ENCODE data around the gene CDCA5. TPM values are rescaled to one million over a fixed set of nuclear protein-coding genes. Genes with fewer than 3 reads are reported as not detected.

The CDCA5 gene
- total RNA-seq = 1 to 10 TPM; 3.3 to 6.8 (median 3.8) TPM
- total RNA-seq (2013) = 1.9 TPM

- WGBS (ENCODE audit: insufficient coverage) = under 1% methylated on average over 79 of the region's 79 CpGs
- Mint-ChIP-seq H3K27ac (peak within 1 kb of the TSS; percentile 98 to 100), H3K9me3 (no peaks in the 10 kb centered on the region), H3K27me3 (ENCODE audit: low read depth in 2 of 2) (no peaks in the 10 kb centered on the region), H3K4me3 (peak within 1 kb of the TSS; percentile 94), H3K4me1 (peaks cover 27 to 31% of the 10 kb centered on the region in 2 donors), H3K36me3 (peaks cover 6% of the 10 kb centered on the region)
- H3K9me3 ChIP-seq (ENCODE audit: control insufficient read depth, insufficient read depth, low read length) = no peaks in the 10 kb centered on the region
- ATAC-seq = peak; percentile 90 to 93 (median 92)
- peaks cover 16% of the 10 kb centered on the region for H3K4me1 ChIP-seq (ENCODE audit: control insufficient read depth, insufficient read depth, low read length)
- H3K4me3 ChIP-seq (ENCODE audit: low read length) = peak within 1 kb of the TSS; percentile 81
- intact Hi-C loops (cut with micrococcal nuclease) = loop anchor here (1.0 to 10.0 kb wide), 4 partner anchors 12 to 1261 kb away; partner anchors contain the start of genes B4GAT1, BRMS1, FAU and MRPL49
- TF ChIP-seq, protein P1, sequence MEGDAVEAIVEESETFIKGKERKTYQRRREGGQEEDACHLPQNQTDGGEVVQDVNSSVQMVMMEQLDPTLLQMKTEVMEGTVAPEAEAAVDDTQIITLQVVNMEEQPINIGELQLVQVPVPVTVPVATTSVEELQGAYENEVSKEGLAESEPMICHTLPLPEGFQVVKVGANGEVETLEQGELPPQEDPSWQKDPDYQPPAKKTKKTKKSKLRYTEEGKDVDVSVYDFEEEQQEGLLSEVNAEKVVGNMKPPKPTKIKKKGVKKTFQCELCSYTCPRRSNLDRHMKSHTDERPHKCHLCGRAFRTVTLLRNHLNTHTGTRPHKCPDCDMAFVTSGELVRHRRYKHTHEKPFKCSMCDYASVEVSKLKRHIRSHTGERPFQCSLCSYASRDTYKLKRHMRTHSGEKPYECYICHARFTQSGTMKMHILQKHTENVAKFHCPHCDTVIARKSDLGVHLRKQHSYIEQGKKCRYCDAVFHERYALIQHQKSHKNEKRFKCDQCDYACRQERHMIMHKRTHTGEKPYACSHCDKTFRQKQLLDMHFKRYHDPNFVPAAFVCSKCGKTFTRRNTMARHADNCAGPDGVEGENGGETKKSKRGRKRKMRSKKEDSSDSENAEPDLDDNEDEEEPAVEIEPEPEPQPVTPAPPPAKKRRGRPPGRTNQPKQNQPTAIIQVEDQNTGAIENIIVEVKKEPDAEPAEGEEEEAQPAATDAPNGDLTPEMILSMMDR (IDR thresholded peaks at IDR 0.05) = no peak
- peaks cover 29% of the 10 kb centered on the region for H3K36me3 ChIP-seq (ENCODE audit: control insufficient read depth, insufficient read depth, low read length)
- peak; percentile 98 to 99 for DNase-seq
- H3K27me3 ChIP-seq (ENCODE audit: control insufficient read depth, insufficient read depth, low read length) = no peaks in the 10 kb centered on the region
- H3K27ac ChIP-seq (ENCODE audit: low read length) = peak within 1 kb of the TSS; percentile 96
Observed at GRCh38 chr11:65083834-65084597, at the start of gene CDCA5, which contains the start of gene ZFPL1. Gene CDCA5 (minus strand): TSS chr11:65084040. CDS start chr11:65083978, 62 bp downstream. Gene ZFPL1 (plus strand): TSS chr11:65084222. CDS start chr11:65084699, 477 bp downstream.

- no peaks in the 10 kb centered on the region for H3K27me3 Mint-ChIP-seq (ENCODE audit: low read depth in 2 of 2)
- H3K36me3 ChIP-seq (ENCODE audit: control insufficient read depth, insufficient read depth, low read length) = peaks cover 45% of the 10 kb centered on the region
- TF ChIP-seq, protein P1 (IDR thresholded peaks at IDR 0.05) = no peak
- peak overlapping the region; percentile 99 for H3K27ac Mint-ChIP-seq
- WGBS (ENCODE audit: insufficient coverage) = 35% methylated on average over 17 of the region's 18 CpGs
- H3K9me3 ChIP-seq (ENCODE audit: control insufficient read depth, insufficient read depth, low read length) = no peaks in the 10 kb centered on the region
- ATAC-seq = no peak
- H3K4me1 ChIP-seq (ENCODE audit: control insufficient read depth, insufficient read depth, low read length) = peaks cover 53% of the 10 kb centered on the region
- H3K4me1 Mint-ChIP-seq = peaks cover 32 to 52% of the 10 kb centered on the region in 2 donors
- H3K36me3 Mint-ChIP-seq = no peaks in the 10 kb centered on the region
- DNase-seq = peak in 1 of 2 donors; percentile 61
- H3K4me3 ChIP-seq (ENCODE audit: low read length) = peak overlapping the region; percentile 92
- H3K9me3 Mint-ChIP-seq = no peaks in the 10 kb centered on the region
- intact Hi-C loops (cut with micrococcal nuclease) = no loop called here
- H3K27ac ChIP-seq (ENCODE audit: low read length) = peak overlapping the region; percentile 99
- H3K4me3 Mint-ChIP-seq = peak overlapping the region; percentile 98
- no peaks in the 10 kb centered on the region for H3K27me3 ChIP-seq (ENCODE audit: control insufficient read depth, insufficient read depth, low read length)
Observed at GRCh38 chr11:65132988-65133700, 49.3 kb upstream of the CDCA5 start.

- Mint-ChIP-seq H3K27me3 (ENCODE audit: low read depth in 2 of 2) (no peaks in the 10 kb centered on the region), H3K4me1 (peaks cover 32 to 52% of the 10 kb centered on the region in 2 donors), H3K27ac (peak overlapping the region; percentile 99), H3K4me3 (peak overlapping the region; percentile 49), H3K36me3 (no peaks in the 10 kb centered on the region), H3K9me3 (no peaks in the 10 kb centered on the region)
- Histone ChIP-seq H3K27ac (ENCODE audit: low read length) (peak overlapping the region; percentile 6), H3K9me3 (ENCODE audit: control insufficient read depth, insufficient read depth, low read length) (no peaks in the 10 kb centered on the region), H3K4me1 (ENCODE audit: control insufficient read depth, insufficient read depth, low read length) (peaks cover 53% of the 10 kb centered on the region), H3K4me3 (ENCODE audit: low read length) (peak overlapping the region; percentile 92), H3K36me3 (ENCODE audit: control insufficient read depth, insufficient read depth, low read length) (peaks cover 52% of the 10 kb centered on the region), H3K27me3 (ENCODE audit: control insufficient read depth, insufficient read depth, low read length) (no peaks in the 10 kb centered on the region)
- intact Hi-C loops (cut with micrococcal nuclease) = no loop called here
- no peak for DNase-seq
- ATAC-seq = no peak
- TF ChIP-seq, protein P1 (IDR thresholded peaks at IDR 0.05) = no peak
- 62% methylated on average over 10 of the region's 10 CpGs for WGBS (ENCODE audit: insufficient coverage)
Observed at GRCh38 chr11:65132238-65132987, 48.6 kb upstream of the CDCA5 start.
